Activated CD4-positive, alpha-beta memory T cell treated with anti-CD3 and anti-CD28 coated beads for 36 hours (primary cell): ENCODE data around the gene LMF1. TPM values are rescaled to one million over a fixed set of nuclear protein-coding genes. Genes with fewer than 3 reads are reported as not detected.

Source experiments
- CTCF ChIA-PET: fragments of 350-600 bp; sonication (Branson Sonifier 250); formaldehyde crosslinking; loops from one replicate; lab custom pipeline; 2021; ENCODE audit warnings: antibody characterized with exemption, inconsistent platforms; lab: Charles Lee
- POLR2A ChIA-PET: fragments of 350-600 bp; sonication (Branson Sonifier 250); formaldehyde crosslinking; loops from one replicate; lab custom pipeline; 2021; ENCODE audit warnings: antibody characterized with exemption; lab: Charles Lee
- DNase-seq: peaks from one replicate; pipeline ENCODE4 v3.0.0-alpha.2; 2020
- H3K27ac Mint-ChIP-seq: one replicate; pipeline ENCODE4 v1.8.0; 2021; ENCODE audit warnings: mixed read lengths
- H3K27me3 Mint-ChIP-seq: one replicate; pipeline ENCODE4 v1.8.0; 2021; ENCODE audit warnings: mixed read lengths
- H3K36me3 Mint-ChIP-seq: one replicate; pipeline ENCODE4 v1.8.0; 2021; ENCODE audit warnings: mixed read lengths
- H3K4me1 Mint-ChIP-seq: one replicate; pipeline ENCODE4 v1.8.0; 2021; ENCODE audit warnings: low read depth, mixed read lengths
- H3K4me3 Mint-ChIP-seq: one replicate; pipeline ENCODE4 v1.8.0; 2021; ENCODE audit warnings: mild to moderate bottlenecking, mixed read lengths
- H3K9me3 Mint-ChIP-seq: one replicate; pipeline ENCODE4 v1.8.0; 2021; ENCODE audit warnings: mixed read lengths
- intact Hi-C: fragments of 100-400 bp; cut with micrococcal nuclease; formaldehyde crosslinking; loops from one replicate; pipeline ENCODE4 v1.15.1; 2023
- total RNA-seq, 2 experiments: library from RNA; stranded (reverse); gene quantifications; one replicate each; pipeline ENCODE4 v1.2.3, GENCODE V29; 2021

Gene LMF1
- total RNA-seq, 2 experiments from 2014 or later = 14.4 to 15.4 TPM

DNA sequence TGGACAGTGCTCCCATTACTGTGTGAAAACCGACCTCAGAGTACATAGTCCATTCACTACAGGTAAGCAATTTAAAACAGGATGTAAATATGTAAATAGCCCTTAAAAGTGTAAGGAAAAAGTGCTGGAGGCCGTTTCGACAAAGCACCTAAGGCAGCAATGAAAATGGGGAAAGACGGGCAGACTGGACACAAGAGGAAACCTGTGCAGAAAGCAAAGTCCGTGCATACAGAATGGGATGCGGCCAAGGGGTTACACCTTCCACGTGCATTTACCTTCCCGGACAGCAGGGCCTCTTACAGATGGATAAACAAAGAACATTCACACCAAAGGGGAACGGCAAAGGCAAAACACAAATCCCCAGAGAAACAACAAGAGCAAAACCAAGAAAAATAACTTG is 32.0 kb downstream of the LMF1 start:
- no peaks in the 10 kb centered on the region for H3K27me3 Mint-ChIP-seq
- H3K9me3 Mint-ChIP-seq = peaks cover 25% of the 10 kb centered on the region

DNA sequence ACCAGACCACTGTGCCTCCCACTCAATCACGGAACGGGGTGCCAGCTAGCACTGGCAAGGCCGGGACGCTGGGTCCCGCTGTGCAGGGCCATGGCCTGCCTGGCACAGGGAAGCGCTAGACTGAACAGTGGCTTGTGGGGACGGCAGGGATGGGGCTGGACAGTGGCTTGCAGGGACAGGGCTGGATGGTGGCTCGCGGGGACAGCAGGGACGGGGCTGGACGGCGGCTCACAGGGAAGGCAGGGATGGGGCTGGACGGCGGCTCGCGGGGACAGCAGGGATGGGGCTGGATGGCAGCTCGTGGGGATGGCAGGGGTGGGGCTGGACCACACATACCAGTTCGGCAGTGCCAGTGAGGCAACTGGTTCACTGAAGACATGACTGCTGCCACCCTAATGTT is 32.6 kb downstream of the LMF1 start:
- ChIA-PET CTCF (no interaction called here), POLR2A (no interaction called here)
- Mint-ChIP-seq H3K4me3 (no peak overlapping the region), H3K9me3 (peaks cover 23% of the 10 kb centered on the region), H3K4me1 (peaks cover 3% of the 10 kb centered on the region), H3K27me3 (no peaks in the 10 kb centered on the region), H3K27ac (no peak overlapping the region), H3K36me3 (peaks cover 26% of the 10 kb centered on the region)
- no peak for DNase-seq
- intact Hi-C loops = no loop called here

More for the DNA sequence above, 32.0 kb downstream of the LMF1 start:
- intact Hi-C loops = no loop called here
- peaks cover 3% of the 10 kb centered on the region for H3K4me1 Mint-ChIP-seq
- POLR2A ChIA-PET = no interaction called here
- H3K4me3 Mint-ChIP-seq = no peak overlapping the region
- no peak for DNase-seq
- H3K27ac Mint-ChIP-seq = no peak overlapping the region
- CTCF ChIA-PET = no interaction called here
- peaks cover 28% of the 10 kb centered on the region for H3K36me3 Mint-ChIP-seq

DNA sequence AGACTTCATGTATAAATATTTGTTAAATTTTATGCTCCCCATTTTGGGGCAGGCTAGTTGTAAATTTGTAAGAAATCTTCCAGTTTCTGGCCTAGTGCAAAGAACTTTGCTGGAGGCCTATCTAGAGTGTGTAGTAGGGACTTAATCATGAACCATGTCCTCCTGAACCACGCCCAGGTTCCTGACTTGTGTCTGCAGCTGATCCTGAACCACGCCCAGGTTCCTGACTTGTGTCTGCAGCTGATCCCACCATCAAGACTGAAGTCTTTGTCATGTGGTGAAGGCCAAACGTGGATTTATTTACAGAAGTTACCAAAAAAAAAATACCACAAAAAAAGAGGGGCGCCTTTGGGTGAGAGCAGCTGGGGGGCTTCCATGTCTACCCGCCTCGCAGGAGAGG is 33.1 kb downstream of the LMF1 start:
- POLR2A ChIA-PET = no interaction called here
- DNase-seq = no peak
- Mint-ChIP-seq H3K27ac (no peak overlapping the region), H3K36me3 (peaks cover 24% of the 10 kb centered on the region), H3K9me3 (peaks cover 21% of the 10 kb centered on the region), H3K4me1 (peaks cover 3% of the 10 kb centered on the region), H3K4me3 (no peak overlapping the region), H3K27me3 (no peaks in the 10 kb centered on the region)
- CTCF ChIA-PET = no interaction called here
- intact Hi-C loops = no loop called here

DNA sequence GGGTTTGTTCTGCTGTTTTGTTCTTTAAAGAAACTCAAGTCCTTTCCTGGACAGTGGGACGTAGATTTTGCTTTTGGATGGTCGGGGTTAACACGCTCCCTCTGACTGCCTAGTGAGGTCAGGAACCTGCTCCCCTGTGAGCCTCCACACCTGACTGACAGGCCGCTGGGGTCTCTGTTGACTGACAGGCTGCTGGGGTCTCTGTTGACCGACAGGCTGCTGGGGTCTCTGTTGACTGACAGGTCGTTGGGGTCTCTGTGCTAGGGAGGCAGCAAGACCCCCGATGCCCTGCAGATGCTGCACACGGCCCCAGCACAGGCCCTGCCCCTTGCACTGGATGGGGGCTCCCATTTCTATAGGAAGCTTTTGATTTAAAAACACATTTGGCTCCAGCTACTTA is 33.5 kb downstream of the LMF1 start:
- intact Hi-C loops = no loop called here
- H3K4me3 Mint-ChIP-seq = no peak overlapping the region
- no peaks in the 10 kb centered on the region for H3K27me3 Mint-ChIP-seq
- ChIA-PET POLR2A (no interaction called here), CTCF (no interaction called here)
- no peak overlapping the region for H3K27ac Mint-ChIP-seq
- no peak for DNase-seq
- peaks cover 17% of the 10 kb centered on the region for H3K9me3 Mint-ChIP-seq
- peaks cover 22% of the 10 kb centered on the region for H3K36me3 Mint-ChIP-seq
- peaks cover 3% of the 10 kb centered on the region for H3K4me1 Mint-ChIP-seq

DNA sequence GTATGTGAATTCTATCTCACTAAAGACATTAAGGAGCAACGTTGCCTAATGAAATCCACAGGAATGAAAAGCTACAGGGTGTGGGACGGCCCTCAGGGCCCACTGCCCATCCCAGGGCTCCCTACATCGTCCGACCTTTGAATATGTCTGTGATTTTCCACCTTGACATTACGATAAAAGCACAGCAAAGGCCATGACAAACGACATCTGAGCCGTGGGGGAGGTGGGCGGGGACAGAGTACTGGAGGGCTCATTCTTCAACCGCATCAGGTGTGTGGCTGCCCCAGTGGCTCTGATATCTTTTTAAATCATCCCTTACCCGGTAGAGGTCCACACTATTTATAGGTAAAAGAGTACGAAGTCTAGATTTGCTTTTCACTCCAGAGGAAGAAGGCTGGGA is 35.1 kb downstream of the LMF1 start:
- Mint-ChIP-seq H3K4me3 (no peak overlapping the region), H3K36me3 (peaks cover 7% of the 10 kb centered on the region), H3K27me3 (no peaks in the 10 kb centered on the region), H3K27ac (no peak overlapping the region), H3K9me3 (peaks cover under 1% of the 10 kb centered on the region), H3K4me1 (peaks cover 3% of the 10 kb centered on the region)
- intact Hi-C loops = no loop called here
- DNase-seq = no peak
- CTCF ChIA-PET = no interaction called here
- POLR2A ChIA-PET = no interaction called here

DNA sequence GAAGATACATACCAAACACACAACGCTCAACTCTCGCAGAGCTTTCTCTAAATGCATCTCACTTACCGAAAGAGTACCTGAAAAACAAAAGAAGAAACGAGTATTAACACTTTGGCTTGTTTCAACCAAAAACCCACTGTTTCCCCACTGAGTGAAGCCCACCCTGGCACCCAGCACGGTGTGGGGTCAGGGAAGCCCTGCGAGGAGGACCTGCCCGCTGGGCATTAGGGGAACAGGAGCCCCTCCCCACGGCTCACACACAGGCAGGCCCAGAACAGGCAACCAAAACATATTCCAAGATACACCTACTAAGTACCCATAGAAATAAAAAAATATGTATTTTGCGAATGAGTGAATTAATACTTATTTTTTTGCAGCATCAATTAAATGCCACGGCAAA is 36.6 kb downstream of the LMF1 start:
- Mint-ChIP-seq H3K4me3 (no peak overlapping the region), H3K27ac (no peak overlapping the region), H3K4me1 (peaks cover 3% of the 10 kb centered on the region), H3K36me3 (peaks cover 1% of the 10 kb centered on the region), H3K9me3 (no peaks in the 10 kb centered on the region), H3K27me3 (no peaks in the 10 kb centered on the region)
- POLR2A ChIA-PET = no interaction called here
- CTCF ChIA-PET = no interaction called here
- intact Hi-C loops = no loop called here
- no peak for DNase-seq

DNA sequence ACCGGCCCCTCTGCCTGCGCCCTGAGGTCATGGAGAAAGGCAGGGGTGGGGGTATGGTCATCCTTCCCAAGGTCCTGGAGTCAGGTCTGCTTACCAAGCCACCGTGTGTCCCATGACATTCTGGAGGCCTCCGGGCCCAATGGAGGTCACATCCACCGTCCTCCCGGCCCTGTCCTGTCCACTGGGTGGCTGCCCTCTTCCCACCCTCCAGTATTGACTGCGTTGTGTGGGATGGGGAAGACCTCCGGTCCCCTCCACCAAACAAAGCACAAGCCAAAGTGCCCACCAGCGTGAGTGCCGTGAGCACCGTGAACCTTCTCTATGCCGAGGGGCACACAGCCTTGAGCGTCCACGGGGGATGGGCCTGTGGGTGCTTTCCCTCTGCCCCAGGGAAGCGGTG is 37.2 kb downstream of the LMF1 start:
- DNase-seq = no peak
- Mint-ChIP-seq H3K27me3 (no peaks in the 10 kb centered on the region), H3K9me3 (no peaks in the 10 kb centered on the region), H3K27ac (no peak overlapping the region), H3K4me1 (peaks cover 3% of the 10 kb centered on the region), H3K4me3 (no peak overlapping the region), H3K36me3 (peaks cover 1% of the 10 kb centered on the region)
- POLR2A ChIA-PET = no interaction called here
- CTCF ChIA-PET = no interaction called here
- intact Hi-C loops = no loop called here

DNA sequence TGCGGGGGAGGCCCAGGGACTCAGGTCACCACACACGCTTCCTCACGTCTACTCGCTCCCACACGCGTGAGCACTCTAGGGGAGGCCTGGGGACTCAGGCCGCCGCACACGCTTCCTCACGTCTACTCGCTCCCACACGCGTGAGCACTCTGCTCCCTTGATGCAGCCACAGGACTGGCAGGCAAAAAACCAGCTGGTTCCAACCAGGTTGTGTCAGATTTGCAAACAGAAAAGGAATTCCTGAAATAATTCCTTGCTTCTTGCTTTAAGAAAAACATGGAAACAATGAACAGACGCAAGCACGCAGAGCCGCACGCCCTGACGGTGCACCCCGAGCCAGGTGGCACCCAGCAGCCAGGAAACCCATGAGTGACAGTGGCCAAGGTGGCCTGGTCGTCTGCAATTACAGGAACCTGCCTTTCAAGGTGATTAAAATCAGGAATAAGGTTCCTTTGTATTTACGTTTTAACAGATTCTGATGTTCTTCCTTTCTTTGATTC is 37.9 kb downstream of the LMF1 start:
- no peaks in the 10 kb centered on the region for H3K9me3 Mint-ChIP-seq
- H3K36me3 Mint-ChIP-seq = peaks cover 1% of the 10 kb centered on the region
- H3K27me3 Mint-ChIP-seq = no peaks in the 10 kb centered on the region
- ChIA-PET CTCF (no interaction called here), POLR2A (no interaction called here)
- no peak for DNase-seq
- H3K27ac Mint-ChIP-seq = no peak overlapping the region
- H3K4me3 Mint-ChIP-seq = no peak overlapping the region
- intact Hi-C loops = no loop called here
- peaks cover 3% of the 10 kb centered on the region for H3K4me1 Mint-ChIP-seq

DNA sequence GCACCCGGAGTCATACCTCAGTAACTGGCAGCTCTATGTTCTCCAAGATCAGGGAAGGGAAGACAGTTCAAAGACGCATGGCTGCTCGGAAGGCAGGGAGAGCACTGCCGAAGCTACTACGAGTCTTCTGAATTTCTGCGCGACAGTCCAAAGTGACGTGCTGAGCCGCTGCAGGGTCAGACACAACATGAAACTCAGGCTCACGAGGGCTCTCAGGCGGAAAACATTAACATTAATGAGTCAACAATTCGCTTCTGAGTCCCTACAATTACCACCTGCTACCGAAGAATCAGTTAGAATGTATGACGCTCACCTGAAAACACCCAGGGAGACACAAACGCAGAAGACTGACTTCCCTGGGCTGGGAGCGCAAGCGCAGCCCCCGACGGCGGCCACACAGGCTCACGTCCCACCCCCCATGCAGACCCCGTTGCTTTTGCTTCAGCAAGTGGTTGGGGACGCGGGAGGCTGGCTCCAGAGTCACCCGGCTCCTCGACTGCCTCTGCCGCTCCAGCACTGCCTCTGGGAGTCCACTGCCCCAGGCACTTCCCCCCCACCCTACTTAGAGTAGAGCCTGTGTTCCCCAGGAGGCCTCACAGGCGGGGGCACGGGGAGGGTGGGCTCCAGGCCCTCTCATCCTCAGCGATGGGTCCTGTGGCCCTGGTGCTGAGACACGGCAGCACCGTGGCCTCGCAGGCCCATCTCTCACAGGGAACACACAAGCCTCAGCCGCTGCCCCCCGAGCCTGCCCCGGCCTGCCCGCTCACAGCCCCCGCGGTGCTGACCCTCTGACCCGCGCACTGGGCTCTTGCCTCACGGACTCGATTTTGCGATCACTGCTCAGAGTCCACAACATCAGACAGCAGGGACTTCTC is 38.9 kb downstream of the LMF1 start:
- DNase-seq = no peak
- intact Hi-C loops = no loop called here
- Mint-ChIP-seq H3K27ac (no peak overlapping the region), H3K4me3 (no peak overlapping the region), H3K9me3 (no peaks in the 10 kb centered on the region), H3K4me1 (peaks cover 3% of the 10 kb centered on the region), H3K36me3 (peaks cover 1% of the 10 kb centered on the region), H3K27me3 (no peaks in the 10 kb centered on the region)
- POLR2A ChIA-PET = no interaction called here
- CTCF ChIA-PET = no interaction called here

DNA sequence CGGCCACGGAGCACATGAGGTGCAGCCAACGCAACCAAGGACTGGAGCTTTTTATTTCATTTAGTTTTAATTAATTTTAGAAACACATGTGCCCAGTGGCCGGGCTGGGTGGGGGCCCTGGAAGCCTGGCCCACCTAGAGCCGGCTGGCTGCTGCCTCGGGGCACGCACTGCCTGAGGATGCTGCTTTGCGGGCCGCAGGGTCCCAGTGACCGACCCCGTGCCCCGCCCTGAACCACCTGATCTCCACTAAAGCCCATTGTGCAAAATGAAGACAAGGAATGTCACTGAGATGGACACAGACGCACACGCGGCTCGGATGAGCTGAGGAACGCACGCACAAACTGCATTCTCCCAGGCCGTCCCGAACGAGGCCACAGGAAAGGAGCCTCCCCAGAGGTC is 39.6 kb downstream of the LMF1 start:
- Mint-ChIP-seq H3K9me3 (peaks cover 2% of the 10 kb centered on the region), H3K36me3 (peaks cover 4% of the 10 kb centered on the region), H3K4me1 (no peaks in the 10 kb centered on the region), H3K4me3 (no peak overlapping the region), H3K27ac (no peak overlapping the region), H3K27me3 (no peaks in the 10 kb centered on the region)
- DNase-seq = no peak
- POLR2A ChIA-PET = no interaction called here
- CTCF ChIA-PET = no interaction called here
- intact Hi-C loops = no loop called here

DNA sequence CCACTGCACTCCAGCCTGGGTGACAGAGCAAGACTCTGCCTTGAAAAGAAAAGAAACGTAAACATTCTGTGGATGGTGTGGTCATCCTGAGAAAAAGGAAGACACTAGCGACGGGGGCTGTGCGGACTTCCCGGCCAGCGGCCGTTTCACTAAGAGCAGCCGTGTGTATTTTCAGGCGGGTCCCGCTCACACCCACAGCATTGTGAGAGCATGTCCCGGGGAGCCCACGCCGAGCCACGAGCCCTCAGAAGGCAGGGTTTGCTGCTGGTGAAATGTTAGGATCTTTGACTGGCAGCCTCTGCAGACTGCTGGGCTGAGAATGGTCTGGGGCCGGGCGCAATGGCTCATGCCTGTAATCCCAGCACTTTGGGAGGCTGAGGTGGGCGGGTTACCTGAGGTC is 40.3 kb downstream of the LMF1 start:
- no peaks in the 10 kb centered on the region for H3K27me3 Mint-ChIP-seq
- intact Hi-C loops = no loop called here
- H3K27ac Mint-ChIP-seq = no peak overlapping the region
- ChIA-PET POLR2A (no interaction called here), CTCF (no interaction called here)
- H3K9me3 Mint-ChIP-seq = peaks cover 4% of the 10 kb centered on the region
- peaks cover 5% of the 10 kb centered on the region for H3K36me3 Mint-ChIP-seq
- H3K4me1 Mint-ChIP-seq = no peaks in the 10 kb centered on the region
- no peak overlapping the region for H3K4me3 Mint-ChIP-seq
- DNase-seq = no peak

DNA sequence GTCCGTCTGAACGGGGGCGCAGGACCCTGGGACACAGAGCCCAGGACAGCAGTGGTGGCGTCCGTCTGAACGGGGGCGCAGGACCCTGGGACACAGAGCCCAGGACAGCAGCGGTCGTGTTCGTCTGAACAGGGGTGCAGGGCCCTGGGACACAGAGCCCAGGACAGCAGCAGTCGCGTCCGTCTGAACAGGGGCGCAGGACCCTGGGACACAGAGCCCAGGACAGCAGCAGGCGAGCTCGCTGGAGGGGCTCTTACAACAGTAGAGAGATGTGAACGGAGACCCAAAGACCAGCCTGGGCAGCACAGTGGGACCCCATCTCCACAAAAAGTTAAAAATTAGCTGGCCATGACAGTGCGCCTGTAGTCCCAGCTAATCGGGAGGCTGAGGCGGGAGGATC is 40.7 kb downstream of the LMF1 start:
- H3K4me3 Mint-ChIP-seq = no peak overlapping the region
- POLR2A ChIA-PET = no interaction called here
- H3K27me3 Mint-ChIP-seq = no peaks in the 10 kb centered on the region
- CTCF ChIA-PET = no interaction called here
- no peak for DNase-seq
- no peak overlapping the region for H3K27ac Mint-ChIP-seq
- intact Hi-C loops = no loop called here
- H3K4me1 Mint-ChIP-seq = no peaks in the 10 kb centered on the region
- H3K36me3 Mint-ChIP-seq = peaks cover 5% of the 10 kb centered on the region
- H3K9me3 Mint-ChIP-seq = peaks cover 4% of the 10 kb centered on the region
